Measurements from ENCODE around the gene ARMC5.
"Not testable (repeated sequence)": the region's sequence is repeated elsewhere in the genome, so short reads cannot be mapped to it uniquely, and the experiment has no call there.

Gene ARMC5

GRCh38 chr16:31476303-31477219, 17.3 kb downstream of the ARMC5 start:
- DNase-seq (ENCODE audit: low read depth in 2 of 2, low spot score in 1 of 2), result peak; percentile 74 to 78

- no peak for DNase-seq (ENCODE audit: low read depth in 2 of 2, low spot score in 1 of 2)
Measured at GRCh38 chr16:31477220-31478216, 18.2 kb downstream of the ARMC5 start.

DNA sequence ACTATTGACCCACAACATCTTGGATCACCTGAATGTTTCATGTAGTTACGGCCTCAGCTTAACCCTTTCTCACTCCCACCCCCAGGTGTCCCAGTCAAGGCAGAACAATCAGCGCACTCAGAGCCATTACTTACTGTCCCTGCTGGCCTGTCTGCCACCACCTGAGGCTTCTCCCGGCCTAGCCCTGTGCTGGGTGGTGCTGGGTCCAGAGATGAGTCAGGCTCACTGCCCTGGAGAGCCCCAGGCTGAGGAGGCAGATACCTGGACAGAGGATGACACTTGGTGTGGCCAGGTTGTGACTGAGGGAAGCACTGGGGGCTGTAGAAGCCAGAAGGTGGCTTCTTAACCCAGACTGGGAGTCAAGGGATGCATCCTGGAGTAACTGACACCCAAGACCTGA, 19.7 kb downstream of the ARMC5 start:
- no peak for DNase-seq (ENCODE audit: low read depth in 2 of 2, low spot score in 1 of 2)

GRCh38 chr16:31479751-31480150, 20.4 kb downstream of the ARMC5 start:
- DNase-seq (ENCODE audit: low read depth in 2 of 2, low spot score in 1 of 2), result no peak

- DNase-seq (ENCODE audit: low read depth in 2 of 2, low spot score in 1 of 2), result no peak
Measured at GRCh38 chr16:31480851-31481536, 21.7 kb downstream of the ARMC5 start.

- DNase-seq (ENCODE audit: low read depth in 2 of 2, low spot score in 1 of 2), result no peak
Measured at GRCh38 chr16:31483081-31483480, 23.8 kb downstream of the ARMC5 start, which contains the start of gene SLC5A2. Gene SLC5A2, plus strand, starts transcription at chr16:31483123. Its CDS starts 14 bp downstream, at chr16:31483137.

DNA sequence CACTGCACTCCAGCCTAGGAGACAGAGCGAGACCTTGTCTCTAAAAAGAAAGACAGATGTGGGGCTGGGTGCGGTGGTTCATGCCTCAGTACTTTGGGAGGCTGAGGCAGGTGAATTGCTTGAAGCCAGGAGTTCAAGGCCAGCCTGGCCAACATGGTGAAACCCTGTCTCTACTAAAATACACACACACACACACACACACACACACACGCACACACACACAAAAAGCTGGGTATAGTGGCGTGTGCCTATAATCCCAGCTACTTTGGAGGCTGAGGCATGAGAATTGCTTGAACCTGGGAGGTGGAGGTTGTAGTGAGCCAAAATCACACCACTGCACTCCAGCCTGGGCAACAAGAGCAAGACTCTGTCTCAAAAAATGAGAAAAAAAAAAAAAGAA, 24.7 kb downstream of the ARMC5 start:
- not testable (repeated sequence) for DNase-seq (ENCODE audit: low read depth in 2 of 2, low spot score in 1 of 2)

GRCh38 chr16:31484491-31485171, 25.3 kb downstream of the ARMC5 start:
- no peak for DNase-seq (ENCODE audit: low read depth in 2 of 2, low spot score in 1 of 2)

DNA sequence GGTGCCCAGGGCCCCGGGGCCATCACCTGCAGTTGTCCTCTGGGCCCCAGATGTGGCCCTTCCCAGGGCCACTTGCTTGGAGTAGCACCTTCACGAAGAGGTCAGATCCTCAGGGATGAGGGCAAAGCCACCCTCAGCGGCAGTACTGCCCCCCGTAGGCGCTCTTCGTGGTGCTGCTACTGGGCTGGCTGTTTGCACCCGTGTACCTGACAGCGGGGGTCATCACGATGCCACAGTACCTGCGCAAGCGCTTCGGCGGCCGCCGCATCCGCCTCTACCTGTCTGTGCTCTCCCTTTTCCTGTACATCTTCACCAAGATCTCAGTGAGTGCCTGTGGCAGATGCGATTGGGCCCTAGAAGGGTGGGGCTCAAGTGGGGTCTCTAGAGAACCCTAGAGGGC, 26.3 kb downstream of the ARMC5 start:
- DNase-seq (ENCODE audit: low read depth in 2 of 2, low spot score in 1 of 2), result no peak

GRCh38 chr16:31486045-31486444, 26.7 kb downstream of the ARMC5 start:
- DNase-seq (ENCODE audit: low read depth in 2 of 2, low spot score in 1 of 2), result no peak

DNA sequence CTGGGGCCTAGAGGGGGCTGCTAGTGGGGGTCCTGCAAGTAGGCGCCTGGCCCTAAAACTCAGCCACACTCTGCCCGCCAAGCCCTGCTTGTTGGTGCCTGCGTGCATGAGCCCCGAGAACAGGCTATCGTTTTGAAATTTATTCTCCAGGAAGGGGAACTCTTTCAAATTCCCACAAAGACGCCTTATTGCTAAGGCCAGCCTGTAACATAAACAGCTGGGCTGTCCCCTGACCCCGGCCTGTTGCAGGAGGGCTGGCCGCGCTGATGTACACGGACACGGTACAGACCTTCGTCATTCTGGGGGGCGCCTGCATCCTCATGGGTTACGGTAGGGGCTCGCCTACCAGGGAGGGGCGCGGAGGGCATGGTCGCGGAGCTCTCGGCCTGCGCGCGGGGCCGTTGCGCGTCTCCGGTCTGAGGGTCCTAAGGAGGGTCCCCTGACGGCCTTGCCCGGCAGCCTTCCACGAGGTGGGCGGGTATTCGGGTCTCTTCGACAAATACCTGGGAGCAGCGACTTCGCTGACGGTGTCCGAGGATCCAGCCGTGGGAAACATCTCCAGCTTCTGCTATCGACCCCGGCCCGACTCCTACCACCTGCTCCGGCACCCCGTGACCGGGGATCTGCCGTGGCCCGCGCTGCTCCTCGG, 27.9 kb downstream of the ARMC5 start:
- no peak for DNase-seq (ENCODE audit: low read depth in 2 of 2, low spot score in 1 of 2)

DNA sequence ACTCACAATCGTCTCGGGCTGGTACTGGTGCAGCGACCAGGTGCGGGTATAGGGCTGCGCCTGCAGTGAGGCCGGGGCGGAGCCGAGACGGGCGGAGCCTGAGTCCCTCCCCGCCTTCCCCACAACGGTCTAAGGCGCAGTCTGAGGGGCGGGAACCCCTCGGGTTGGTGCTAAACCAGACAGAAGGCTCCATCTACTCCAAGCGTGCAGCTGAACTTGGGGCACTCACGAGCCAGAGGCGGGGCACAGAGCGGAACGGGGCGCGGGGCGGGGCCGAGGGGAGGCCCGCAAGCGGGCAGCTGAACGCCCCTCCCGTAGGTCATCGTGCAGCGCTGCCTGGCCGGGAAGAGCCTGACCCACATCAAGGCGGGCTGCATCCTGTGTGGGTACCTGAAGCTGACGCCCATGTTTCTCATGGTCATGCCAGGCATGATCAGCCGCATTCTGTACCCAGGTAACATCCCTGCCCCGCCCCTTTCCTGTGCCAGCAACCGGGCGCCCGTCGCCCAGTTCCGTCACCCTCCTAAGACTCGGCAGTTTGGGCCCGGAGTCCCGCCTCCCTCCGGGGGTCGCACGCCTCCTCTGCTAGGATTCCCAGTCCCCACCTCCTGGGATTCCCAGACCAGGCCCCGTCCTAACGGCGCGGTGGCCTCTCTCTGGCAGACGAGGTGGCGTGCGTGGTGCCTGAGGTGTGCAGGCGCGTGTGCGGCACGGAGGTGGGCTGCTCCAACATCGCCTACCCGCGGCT, 28.6 kb downstream of the ARMC5 start:
- DNase-seq (ENCODE audit: low read depth in 2 of 2, low spot score in 1 of 2), result peak; percentile 40 to 44

- no peak for DNase-seq (ENCODE audit: low read depth in 2 of 2, low spot score in 1 of 2)
Measured at GRCh38 chr16:31488468-31489297, 29.4 kb downstream of the ARMC5 start.

DNA sequence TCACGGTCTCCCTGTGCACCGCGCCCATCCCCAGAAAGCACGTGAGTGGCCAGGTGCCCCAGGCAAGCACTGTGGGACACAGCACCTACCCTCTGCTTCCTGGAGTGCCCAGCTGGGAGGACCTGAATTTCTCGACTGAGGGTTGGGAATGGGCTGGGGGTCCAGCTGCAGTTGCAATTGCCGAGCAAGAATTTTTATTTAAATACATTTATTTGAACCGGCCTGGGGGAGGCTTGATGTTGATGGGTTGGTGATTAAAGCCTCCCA, 29.9 kb downstream of the ARMC5 start:
- no peak for DNase-seq (ENCODE audit: low read depth in 2 of 2, low spot score in 1 of 2)

DNA sequence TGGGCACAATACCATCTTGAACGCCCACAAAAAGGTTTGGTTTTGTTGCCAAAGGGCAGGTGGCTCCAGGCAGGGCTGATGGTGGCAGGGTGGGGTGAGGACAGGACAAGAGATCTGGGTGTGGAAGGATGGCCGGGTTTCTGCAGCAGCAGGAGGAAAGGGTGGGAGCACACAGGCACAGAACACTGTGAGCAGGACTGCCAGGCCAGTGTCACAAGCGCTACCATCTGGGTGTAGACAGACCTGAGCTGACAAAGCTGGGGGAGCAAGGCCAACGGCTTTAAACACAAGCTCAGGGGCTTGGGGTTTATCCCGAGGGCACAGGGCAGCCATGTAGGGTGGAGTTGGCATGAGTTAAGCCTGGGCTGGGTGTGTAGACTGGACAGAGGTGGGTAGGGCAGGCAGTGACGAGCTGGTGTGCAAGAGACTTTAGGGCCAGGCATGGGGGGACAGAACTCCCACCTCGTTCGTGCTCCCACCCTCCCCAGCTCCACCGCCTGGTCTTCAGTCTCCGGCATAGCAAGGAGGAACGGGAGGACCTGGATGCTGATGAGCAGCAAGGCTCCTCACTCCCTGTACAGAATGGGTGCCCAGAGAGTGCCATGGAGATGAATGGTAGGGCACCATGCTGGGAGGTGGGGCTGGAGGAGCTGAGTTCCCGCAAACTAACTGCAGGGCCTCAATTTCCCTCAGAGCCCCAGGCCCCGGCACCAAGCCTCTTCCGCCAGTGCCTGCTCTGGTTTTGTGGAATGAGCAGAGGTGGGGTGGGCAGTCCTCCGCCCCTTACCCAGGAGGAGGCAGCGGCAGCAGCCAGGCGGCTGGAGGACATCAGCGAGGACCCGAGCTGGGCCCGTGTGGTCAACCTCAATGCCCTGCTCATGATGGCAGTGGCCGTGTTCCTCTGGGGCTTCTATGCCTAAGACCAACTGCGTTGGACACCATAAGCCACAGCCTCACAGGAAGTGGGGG, 30.6 kb downstream of the ARMC5 start:
- DNase-seq (ENCODE audit: low read depth in 2 of 2, low spot score in 1 of 2), result no peak

GRCh38 chr16:31491778-31492418, 32.6 kb downstream of the ARMC5 start:
- DNase-seq (ENCODE audit: low read depth in 2 of 2, low spot score in 1 of 2), result no peak

DNA sequence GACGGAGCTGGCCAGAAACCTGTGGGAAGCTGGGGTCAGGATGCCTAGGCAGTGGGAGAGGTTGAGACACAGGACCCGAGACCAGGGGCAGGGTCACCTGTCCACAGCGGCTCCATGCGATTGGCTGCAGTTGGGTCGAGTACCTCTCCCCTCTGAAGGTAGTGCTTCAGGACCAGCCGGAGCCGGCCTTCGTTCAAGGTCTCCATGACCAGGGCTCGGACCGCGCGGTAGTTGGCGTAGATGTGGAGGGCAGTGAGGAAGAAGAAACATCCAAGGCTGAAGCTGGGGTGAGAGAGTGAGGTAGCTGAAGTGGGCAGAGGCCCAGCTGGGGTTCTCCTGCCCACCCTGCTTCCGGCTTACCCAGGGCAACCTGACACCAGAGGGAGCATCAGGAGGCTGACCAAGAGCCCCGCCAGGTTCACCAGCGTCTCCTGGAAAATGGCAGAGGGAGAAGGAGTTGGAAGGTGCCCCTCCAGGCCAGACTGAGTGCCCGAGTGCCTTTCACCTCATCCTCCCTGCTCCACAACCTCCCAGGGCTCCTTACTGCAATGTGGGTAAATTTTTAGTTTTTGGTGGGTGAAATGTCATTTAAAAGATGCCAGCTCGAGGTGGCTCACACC, 34.3 kb downstream of the ARMC5 start:
- no peak for DNase-seq (ENCODE audit: low read depth in 2 of 2, low spot score in 1 of 2)
